ENCODE measurements around the gene PLEKHB2.
"Not testable (repeated sequence)": the region's sequence is repeated elsewhere in the genome, so short reads cannot be mapped to it uniquely, and the experiment has no call there.

The PLEKHB2 gene

DNA sequence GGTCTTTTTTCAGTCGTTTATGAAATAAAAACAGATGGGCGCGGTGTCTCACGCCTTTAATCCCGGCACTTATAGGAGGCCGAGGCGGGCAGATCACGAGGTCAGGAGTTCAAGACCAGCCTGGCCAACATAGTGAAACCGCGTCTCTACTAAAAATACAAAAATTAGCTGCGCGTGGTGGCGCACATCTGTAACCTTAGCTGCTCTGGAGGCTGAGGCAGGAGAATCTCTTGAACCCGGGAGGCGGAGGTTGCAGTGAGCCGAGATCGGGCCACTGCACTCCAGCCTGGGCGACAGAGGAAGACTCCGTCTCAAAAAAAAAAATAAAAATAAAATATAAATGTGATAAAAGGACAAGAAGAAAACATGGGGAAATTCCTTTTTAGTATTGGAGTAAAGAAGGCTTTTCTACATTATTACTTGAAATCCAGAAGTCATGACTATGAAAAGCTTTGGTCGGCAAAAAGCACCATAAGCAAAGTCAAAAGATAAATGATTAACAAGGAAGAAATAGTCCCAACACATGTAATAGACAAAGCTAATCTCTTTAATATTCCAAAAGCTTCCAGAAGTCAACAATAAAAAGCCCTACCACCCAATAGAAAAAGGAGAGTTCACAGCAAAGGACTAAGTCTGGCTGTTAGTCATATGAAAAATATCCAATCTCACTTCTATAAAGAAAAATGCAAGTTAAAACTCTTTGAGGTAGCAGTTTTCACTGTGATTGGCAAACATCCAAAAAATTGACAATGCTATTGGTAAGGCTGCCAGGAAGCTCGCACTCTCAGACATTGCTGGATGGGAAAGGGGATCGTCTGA is 10.5 kb upstream of the PLEKHB2 start:
- DNase-seq, result peak; percentile 36

DNA sequence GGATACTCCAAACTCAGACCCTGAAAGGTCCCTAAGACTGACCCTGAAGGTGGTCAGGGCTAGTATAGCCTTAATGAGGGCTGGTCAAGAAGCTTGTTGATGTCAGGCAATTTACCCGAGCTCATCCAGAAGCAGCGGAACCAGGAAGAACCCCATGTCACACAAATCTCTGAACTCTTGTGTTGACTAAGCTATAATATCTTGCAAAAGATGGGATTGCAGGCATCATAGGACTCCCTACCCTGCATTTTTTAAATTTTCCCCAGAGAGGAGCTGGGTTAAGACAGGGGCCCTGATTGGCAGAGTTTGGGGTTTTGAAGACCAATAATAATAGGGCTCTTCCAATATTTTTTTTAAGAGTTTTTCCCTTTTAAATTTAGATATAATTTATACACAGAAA is 2.0 kb upstream of the PLEKHB2 start:
- DNase-seq, result no peak

DNA sequence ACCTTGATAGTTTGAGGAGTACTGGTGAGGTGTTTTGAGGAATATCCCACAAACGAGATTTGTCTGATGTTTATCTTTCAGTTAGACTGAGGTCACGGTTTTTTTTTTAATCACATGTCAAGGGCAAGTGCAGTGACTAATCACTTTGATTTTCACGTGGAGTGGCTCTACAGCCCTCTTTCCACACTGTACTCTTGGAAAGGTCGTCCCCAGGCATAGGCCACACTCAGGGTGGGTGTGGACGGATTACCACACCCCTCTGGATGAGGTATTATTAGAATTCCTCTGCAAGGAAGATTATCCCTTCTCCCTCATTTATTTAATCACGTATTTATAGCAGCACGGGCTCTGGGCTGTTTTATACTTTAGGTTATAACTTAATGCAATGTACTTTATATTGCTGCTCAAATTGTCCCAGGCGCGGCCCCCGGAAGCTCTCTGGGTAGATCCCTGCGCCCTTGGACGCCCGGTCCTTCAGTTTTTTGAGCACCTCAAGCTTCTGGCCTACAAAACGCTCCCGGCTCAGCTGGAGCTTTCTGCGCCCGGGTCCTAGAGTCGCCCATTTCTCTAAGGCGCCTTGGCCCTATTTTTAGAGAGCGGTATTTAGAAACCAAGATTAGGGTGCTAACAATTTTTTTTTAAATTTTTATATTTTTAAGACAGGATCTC is 515 bp upstream of the PLEKHB2 start:
- peak; percentile 91 for DNase-seq

DNA sequence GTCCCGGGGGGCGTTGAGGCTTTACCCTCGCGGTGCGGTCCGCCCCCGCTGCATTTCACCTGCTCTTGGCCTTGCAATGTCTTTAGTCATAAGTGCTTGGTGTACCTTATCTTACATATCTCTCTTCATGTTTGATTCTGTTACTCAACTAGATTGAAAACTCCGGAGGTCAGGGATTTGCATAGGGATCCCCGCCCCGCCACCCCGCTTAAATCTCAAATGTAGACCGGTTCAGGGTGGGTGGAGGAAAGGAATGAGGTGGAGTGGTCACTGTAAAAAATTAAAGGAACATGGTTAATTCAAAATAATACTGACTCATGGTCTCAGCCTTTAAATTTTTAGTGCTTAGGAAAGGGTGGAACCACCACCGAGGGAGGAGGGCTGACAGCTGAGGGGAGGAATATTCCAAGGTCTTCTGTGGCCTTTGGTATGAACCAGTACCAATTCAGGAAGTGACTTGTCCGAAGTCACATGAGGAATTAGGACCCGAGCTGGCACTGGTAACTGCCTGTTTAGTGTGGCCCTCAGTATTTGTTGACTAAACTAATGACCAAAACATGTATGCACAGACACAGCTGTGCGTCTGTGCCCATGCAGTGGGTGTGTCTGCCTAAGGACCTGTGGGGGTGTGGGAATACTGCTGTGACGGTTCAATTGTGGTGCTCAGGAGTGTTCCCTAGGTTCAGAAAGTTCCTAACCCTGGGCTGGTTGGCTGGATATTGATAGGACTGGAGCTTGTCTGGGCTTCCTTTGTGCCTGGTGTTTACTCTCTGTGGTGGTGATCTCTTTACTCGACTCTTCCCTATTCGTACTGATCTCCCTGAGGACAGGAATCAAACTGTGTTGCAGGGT is 1.0 kb downstream of the PLEKHB2 start:
- peak; percentile 41 for DNase-seq

DNA sequence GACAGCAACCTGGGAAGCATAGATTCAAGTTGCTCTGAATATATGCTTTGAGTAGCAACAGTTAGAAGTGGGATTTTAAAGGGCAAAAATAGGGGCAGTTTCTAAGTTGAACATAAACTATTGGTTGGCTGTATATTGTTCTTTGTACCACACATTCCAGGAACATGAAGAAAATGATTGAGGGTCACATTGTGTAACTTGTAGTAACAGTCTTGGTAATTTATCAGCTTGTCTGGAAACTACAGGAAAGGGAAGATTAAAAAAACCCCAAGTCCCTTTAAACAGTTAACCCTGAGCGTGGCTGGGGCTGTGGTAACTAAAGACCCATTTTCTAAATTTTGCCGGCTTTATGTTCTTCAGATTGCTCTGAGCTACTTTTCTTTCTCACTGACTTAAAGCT is 7.4 kb downstream of the PLEKHB2 start:
- DNase-seq, result no peak

DNA sequence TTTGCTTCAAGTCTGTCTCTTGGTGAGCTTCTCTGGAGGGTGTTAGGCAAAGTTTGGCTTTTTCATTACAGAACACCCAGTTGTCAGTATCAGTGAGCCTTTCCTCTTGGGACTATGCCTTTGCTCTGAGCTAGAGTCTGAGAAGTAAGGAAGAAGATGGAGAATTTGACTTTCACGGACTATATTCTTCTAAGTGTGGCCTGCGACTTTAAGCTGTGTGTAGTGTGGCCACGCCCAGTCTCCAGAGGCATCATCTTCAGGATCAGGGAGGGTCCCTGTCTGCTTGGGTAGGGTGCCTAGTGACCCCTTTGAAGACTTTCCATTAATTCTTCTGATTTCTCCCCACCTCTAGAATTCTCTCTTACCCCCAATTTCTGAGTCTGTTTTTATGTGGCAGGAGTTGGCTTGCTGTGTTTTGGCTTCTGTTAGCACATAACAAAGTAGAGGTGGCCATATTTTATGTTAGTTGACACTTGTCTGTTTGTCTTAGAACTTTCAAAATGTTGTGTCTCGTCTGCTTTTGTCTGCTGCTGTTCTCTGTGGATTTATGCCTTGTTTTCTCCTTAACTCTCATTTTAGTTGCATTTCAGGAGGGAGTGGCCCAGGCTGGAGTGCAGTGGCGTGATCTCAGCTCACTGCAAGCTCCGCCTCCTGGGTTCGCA is 8.6 kb downstream of the PLEKHB2 start:
- no peak for DNase-seq

DNA sequence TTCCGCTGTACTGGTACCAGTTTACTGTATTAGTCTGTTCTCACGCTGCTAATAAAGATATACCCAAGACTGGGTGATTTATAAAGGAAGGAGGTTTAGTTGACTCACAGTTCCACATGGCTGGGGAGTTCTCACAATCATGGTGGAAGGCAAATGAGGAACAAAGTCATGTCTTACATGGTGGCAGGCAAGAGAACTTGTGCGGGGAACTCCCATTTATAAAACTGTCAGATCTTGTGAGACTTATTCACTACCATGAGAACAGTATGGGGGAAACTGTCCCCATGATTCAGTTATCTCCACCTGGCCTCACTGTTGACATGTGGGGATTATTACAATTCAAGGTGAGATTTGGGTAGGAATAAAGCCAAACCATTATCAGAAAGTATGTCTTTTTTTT is 9.8 kb downstream of the PLEKHB2 start:
- not testable (repeated sequence) for DNase-seq

DNA sequence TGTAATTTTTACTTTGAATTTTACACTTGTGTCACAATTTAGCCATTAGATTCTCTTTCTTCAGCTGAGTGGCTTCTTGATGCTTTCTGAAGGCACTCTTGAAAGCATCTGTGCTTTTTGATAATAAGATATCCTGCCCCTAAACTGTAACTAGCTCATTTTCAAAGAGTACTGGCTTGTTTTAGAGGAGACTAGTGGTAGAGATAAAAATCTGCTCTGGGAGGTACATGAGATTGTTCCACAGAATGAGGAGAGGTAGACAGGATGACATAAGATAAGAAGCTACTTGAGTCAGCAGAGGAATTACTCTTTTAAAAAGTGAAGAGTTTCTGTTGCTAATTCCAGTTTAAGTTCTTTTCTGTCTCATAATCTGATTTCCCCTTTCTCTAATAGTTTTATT is 10.6 kb downstream of the PLEKHB2 start:
- DNase-seq, result no peak

DNA sequence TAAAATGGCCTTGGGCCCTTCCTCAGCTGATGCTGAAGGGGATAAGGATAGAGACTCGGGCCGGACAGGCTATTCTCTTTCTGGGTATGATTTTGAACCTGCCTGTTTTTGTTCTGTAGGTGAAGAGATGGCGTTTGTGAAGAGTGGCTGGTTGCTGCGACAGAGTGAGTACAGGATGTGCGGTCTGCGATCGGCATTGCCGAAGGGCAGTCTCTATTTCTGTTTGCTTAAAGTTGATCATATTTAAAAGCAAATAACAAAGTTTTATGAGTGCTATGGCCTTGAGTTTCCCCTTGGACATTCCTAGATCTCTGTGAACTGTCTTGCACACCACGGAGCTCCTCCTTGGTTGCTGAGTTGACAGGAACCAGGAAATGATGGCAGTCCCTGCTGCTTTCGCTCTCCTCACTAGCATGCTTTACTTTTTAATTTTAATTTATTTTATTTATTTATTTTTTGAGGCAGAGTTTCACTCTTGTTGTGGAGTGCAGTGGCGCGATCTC is 15.7 kb downstream of the PLEKHB2 start:
- no peak for DNase-seq

DNA sequence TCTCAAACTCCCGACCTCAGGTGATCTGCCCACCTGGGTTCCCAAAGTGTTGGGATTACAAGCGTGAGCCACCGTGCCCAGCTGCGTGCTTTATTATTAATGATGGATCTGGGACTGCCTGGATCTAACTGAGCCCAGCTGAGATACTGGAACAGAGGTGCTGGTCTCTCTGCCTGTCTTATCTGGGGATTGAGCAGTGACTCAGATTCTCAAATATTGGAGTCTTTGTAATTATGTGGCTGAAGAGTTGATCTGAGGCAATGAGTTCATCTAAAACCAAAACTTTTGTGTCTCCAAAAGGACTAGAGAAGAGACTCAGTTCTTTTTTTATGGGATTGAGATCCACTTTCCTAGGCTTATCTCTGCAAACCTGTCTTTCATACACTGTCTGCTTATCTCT is 16.3 kb downstream of the PLEKHB2 start:
- DNase-seq, result no peak

DNA sequence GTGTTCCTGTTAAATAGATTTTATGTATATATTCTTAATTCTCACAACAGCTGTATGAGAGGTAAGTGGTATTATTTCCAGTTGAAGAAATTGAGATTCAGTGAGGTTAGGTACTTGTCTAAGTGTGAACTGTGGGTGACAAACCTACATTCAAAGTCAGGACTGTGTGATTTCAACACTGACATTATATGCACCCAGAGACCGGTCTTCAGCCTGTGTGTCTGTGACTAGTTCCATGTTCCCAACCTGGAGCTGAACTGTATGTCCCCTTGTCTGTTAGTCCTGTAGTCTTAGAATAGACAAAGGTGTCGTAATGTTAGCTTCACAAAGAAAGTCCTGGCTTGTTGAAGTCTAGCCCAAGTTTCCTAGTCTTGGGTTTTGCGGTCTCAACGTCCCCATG is 17.4 kb downstream of the PLEKHB2 start:
- no peak for DNase-seq

DNA sequence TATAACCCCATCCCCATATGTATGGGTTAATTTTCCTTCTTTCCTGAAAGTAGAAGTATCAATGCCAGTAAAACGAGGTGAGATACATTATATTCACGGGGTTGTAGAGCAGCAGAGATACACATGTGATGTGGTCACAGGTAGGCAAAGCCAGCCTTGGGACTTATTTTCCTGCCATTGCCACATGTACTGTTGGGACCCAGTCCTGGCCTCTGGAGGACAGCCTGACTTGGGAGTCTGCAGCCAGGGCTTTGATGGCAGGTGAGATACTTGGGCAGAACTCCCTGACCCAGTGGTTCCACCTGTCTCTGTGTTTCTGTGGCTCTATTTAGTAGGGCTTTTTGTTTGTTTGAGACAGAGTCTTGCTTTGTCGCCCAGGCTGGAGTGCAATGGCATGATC is 18.1 kb downstream of the PLEKHB2 start:
- no peak for DNase-seq

DNA sequence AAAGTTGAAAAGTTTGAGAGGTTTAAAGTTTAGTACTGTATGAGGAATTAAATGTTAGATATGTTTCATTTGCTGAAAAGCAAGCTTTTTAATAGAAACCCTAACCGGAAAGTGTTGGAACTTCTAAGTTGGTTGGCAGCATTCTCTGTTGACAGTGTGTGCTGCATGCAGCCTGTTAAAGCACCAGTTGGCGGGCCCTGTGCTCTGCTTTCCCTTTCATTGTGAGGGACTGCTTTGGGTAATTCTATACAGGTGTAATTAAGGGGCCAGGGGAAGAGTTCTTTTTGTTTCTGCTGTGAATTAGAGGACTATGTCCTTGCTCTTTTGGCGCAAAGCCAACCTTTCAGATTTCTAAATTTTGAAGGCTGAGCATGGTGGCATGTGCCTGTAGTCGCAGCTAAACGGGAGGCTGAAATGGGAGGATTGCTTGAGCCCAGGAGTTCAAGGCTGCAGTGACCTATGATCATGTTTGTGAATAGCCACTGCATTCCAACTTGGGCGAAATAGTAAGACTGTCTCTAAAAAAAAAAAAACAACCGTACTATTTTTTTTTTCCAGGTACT is 20.1 kb downstream of the PLEKHB2 start:
- DNase-seq, result peak; percentile 91

DNA sequence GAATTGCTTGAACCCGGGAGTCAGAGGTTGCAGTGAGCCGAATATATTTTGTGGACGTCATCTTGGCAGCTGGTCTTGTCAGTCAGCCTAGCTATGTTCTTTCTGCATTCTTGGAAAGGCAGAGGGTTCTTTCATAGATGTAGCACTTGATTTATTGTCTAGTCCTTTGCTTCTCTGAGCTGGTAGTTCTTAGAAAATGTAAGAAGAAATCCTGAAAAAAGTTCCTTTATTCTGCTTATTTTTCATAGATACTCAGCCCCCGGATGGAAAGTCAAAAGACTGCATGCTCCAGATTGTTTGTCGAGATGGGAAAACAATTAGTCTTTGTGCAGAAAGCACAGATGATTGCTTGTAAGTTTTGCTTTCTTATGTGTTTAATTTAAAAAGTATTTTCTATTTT is 21.3 kb downstream of the PLEKHB2 start:
- DNase-seq, result no peak

DNA sequence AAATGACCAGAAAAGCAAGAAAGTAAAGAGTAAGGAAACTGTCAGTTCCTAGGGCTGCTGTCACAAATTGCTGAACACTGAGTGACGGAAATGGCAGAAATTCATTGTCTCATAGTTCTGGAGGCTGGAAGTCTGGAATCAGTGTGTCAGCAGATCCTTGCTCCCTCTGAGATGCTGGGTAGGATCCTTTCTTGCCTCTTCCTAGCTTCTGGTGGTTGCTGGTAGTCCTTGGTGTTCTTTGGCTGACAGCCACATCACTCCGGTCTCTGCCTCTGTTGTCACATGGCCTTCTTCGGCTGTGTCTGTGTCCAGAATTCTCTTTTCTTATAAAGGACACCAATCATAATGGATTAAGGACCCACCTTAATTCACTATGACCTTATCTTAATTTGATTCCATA is 21.9 kb downstream of the PLEKHB2 start:
- no peak for DNase-seq

DNA sequence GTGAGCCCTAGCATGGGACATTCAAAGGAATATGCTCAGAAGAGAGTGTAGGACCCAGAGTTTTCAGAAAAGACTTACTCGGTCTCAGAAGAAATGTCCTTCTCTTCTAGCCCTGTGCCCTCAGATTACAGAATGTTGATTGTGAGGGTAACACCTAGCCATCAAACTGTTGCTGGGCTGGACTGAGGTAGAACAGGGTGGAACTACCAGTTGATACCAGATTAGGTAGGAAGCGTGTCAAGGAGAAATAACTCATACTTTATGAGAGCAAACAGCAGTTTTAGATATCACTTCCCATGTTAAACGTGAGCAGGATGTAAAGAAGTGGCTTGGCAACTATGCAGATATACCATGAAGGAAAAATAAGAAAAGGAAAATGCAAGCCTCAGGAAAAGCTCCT is 22.8 kb downstream of the PLEKHB2 start:
- no peak for DNase-seq

DNA sequence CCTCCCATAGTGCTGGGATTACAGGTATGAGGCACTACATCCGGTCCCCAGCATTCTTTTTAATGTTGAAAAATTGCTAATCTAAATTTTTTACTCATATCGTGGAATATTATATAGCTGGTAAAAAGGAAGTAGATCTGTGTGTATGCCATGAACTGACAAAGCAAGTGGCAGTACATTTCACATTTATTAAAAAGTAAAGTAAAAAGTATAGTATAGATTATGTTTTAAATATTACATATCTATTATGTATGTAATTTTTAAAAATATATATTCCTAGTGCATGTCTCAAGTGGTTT is 25.1 kb downstream of the PLEKHB2 start:
- no peak for DNase-seq

DNA sequence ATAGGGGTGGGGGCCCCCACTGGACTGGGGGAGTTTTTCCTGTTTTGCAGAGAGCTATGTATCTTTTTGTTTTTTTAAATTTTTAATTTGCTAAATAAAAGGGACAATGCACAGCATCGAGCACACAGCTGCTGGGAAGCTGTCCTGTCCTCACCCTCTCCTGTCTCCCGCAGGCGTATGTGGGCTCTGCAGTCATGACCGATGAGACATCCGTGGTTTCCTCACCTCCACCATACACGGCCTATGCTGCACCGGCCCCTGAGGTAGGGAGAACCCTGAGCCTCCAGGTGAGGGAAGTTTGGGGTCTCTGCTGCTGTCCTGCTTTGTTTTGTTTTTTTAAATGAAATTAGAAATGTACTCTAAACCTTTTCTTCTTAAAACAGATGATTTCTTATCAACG is 27.6 kb downstream of the PLEKHB2 start:
- DNase-seq, result no peak

DNA sequence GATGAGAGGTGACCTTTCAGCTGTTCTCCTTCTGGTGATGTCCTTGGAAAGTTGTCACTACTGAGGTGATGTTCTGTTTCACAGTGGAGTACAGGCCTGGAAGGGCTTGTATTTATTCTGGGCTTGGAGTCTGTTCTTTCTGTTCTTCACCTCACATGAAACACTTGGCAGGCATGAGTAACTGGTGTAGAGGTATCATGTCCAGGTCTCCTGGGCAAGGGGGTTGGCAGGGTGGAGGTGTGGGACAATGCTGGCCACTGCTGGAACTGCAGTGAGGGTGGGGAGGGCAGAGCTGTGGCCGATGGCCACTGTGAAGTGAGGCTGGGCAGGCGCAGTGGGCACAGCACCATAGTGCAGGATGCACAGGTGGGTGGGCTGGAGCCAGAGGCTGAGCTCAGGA is 35.4 kb downstream of the PLEKHB2 start:
- no peak for DNase-seq

DNA sequence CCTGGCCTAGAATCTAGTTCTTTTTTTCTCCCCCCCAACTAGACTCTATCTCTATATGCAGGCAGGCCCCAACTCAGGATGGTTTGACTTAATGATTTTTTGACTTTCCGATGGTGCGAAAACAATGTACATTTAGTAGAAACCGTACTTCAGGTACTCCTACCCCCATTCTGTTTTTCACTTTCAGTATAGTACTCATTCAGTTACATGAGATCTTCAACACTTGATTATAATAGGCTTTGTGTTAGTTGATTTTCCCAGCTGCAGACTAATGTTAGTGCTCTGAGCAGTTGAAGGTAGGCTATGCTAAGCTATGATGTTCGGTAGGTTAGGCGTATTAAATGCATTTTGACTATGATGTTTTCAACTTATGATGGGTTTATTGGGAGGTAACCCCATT is 37.7 kb downstream of the PLEKHB2 start:
- DNase-seq, result no peak

DNA sequence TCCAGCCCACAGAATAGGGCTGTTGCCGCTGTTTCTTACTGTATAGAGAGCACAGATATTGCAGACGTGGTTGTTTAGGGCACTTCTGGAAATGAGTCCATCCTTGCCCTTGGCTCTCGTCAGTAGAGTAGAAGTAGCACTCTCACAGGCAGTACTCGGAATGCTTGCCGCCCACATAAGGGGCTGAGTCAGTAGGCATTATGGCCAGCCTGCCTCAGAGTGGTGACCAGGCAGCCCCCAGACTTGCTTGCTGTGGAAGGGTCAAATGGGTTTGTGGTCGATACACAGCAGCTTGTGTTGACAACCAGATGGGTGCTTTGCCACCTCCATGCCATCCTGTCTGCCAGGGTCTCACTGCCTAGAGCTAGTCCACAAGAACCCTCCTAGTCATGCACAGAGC is 38.7 kb downstream of the PLEKHB2 start:
- no peak for DNase-seq

DNA sequence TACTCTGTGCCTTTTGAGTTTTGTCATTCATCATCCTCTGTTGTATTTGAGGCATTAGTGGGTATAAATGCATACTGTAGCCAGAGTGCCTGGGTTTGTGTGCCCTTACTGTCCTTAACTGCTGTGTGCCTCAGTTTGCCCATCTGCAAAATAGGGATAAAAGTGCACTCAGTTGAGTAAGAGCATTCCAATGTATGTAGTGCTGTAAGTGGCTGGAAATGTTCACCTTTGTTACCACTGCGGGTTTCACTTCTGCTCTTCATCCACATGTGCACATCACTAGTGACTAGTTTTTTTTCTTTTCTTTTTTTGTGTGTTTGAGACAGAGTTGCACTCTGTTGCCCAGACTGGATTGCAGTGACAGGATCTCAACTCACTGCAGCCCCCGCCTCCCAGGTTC is 39.9 kb downstream of the PLEKHB2 start:
- DNase-seq, result no peak

DNA sequence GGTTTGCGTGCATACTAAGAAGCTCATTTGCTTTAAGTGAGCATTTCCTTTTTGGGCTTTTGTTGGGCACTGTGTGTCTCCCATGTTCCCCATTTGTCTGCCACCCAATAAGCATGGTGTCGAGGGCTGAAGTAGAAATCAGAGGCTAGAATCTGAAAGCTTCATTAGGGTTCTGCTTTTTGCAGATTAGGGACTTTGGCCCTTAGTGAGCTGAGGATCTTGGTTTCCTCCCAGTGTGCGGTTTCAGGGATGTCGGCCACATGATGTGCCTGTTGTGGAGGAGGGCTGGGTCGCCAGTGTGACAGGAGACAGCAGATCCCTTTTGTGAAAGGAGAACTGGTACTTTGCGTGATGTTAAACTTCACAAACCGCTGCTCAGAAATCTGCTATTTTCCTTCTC is 41.1 kb downstream of the PLEKHB2 start:
- no peak for DNase-seq

All from NCI-H146 (cell line).